Measurements from ENCODE around the gene PADI2.

GRCh38 chr1:17135530-17135929, 16.3 kb upstream of the PADI2 start:
- no peak for TF ChIP-seq CTCF (IDR thresholded peaks at IDR 0.05)
- no peak for TF ChIP-seq POLR2A (IDR thresholded peaks at IDR 0.05)
